ENCODE measurements around the gene GMDS.

The GMDS gene

GRCh38 chr6:1576166-1576565 is 669.2 kb downstream of the GMDS start:
- no peak for DNase-seq

GRCh38 chr6:1575210-1576041 is 670.0 kb downstream of the GMDS start:
- no peak for DNase-seq

- no peak for DNase-seq
These were observed 670.6 kb downstream of the GMDS start for GRCh38 chr6:1574890-1575209.

- no peak for DNase-seq
These were observed 671.2 kb downstream of the GMDS start for GRCh38 chr6:1574083-1574761.
